NK-92 (cell line): ENCODE data around the gene EDNRA.

Experiments
- DNase-seq: peaks from one replicate; lab custom pipeline; 2025; ENCODE audit not compliant: unreplicated experiment; lab: John Stamatoyannopoulos, UW

Gene EDNRA

DNA sequence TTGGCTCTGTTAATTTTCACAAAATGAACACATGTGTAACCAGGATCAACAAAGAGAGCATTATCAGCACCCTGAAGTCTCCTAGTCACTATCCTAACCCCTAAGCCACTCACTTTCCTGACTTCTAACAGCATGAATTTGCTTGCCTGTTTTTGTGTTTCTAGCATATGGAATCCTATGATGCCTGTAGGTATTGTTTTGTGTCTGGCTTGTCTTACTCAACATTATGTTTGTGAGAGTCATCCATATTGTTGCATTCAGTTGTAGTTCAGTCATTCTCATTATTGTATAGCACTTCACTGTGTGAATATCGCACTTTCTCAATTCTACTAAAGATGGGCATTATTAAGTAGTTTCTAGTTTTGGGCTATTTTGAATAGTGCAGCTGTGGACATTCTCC, 15.6 kb downstream of the EDNRA start:
- no peak for DNase-seq

DNA sequence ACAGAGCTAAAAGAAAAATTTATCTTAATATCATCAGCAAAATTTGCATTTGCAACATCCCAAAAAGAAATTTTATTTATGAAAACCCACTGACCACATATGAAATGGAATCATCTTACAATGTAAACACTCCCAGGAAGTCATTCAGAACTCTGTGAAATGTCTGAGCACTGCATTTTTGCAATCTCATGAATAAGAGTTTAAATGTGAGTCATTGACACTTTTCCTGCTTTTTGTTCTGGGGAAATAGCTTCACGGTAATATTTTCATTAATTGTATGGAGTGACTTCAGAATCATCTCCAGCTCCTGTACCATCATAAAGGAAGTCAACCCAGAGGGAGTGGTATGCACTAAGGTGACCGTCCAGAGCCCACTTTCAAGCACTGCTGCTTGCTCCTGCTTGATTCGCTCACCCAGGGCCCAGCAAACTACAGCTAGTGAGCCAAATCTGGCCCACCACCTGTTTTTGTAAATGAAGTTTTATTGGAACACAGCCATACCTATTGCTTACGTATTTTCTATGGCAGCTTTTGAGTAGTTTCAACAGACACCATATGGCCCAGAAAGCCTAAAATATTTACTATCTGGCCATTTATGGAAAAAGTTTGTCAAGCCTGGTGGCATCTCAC, 17.2 kb downstream of the EDNRA start:
- DNase-seq = no peak

- DNase-seq = no peak
These were observed 27.4 kb downstream of the EDNRA start for GRCh38 chr4:147508346-147508745.

- no peak for DNase-seq
These were observed 28.5 kb downstream of the EDNRA start for GRCh38 chr4:147509386-147509785.

- DNase-seq = no peak
These were observed 30.2 kb downstream of the EDNRA start for GRCh38 chr4:147510962-147511668.

- no peak for DNase-seq
These were observed 32.2 kb downstream of the EDNRA start for GRCh38 chr4:147513091-147513490.

DNA sequence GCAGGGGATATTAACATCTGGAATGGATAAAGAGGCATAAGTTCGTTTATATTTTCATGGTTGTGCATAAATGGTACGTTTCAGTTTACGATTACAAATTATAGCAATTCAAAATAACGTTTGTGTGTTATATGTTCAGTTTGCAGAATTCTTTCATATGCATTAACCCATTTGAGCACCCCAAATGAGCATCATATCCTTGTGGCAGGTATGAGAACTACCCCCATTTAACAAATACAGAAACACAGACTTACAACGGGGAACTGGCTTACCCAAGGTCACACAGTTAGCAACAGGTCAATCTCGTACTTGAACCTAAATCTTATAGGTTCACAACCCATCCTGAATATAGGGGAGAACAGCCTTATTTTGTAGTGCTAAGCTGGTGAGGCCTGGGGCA, 33.1 kb downstream of the EDNRA start:
- DNase-seq = no peak

GRCh38 chr4:147515220-147515936, 34.5 kb downstream of the EDNRA start:
- DNase-seq = no peak

- no peak for DNase-seq
These were observed 35.2 kb downstream of the EDNRA start for GRCh38 chr4:147516133-147516532.

- DNase-seq = no peak
These were observed 37.2 kb downstream of the EDNRA start for GRCh38 chr4:147518086-147518485.

GRCh38 chr4:147518846-147519767, 38.2 kb downstream of the EDNRA start:
- DNase-seq = no peak

- DNase-seq = no peak
These were observed 43.7 kb downstream of the EDNRA start for GRCh38 chr4:147524601-147525000.

DNA sequence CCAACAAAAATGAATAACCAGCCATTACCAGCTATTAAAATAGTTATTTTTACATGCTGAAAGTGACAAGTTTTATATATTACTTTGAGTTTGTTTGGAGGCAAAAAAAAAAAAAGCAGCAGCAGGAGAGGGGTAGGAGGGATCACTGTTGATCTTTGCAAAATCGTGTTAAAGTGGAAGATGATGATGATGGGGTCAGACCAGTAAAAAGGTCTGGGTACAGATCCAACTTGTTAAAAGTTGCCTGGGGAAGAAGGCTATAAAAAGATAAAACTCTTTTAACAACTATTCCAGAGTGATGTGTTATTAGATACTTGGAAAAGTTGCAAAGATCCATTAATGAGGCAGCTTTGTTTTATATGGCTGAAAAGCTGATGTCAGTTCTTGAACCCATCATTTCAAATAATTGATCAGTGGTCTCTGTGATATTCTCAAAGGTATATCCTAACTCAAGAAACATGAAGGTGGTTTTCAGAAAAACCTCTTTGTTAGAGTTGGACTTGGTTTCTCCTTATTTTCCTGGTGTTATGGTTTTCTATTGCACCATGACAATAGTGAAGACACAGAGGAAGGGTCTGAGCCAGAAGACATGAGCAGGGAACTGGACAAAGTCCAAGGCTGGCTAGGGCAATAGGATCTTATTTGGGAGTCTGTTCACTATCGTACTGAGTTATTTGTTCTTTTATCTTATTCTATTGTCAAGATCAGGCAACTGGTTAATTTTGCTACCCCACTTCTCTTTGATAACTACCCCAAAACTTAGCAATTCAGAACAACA, 44.8 kb downstream of the EDNRA start:
- no peak for DNase-seq

- DNase-seq = no peak
These were observed 45.4 kb downstream of the EDNRA start for GRCh38 chr4:147526272-147526654.

DNA sequence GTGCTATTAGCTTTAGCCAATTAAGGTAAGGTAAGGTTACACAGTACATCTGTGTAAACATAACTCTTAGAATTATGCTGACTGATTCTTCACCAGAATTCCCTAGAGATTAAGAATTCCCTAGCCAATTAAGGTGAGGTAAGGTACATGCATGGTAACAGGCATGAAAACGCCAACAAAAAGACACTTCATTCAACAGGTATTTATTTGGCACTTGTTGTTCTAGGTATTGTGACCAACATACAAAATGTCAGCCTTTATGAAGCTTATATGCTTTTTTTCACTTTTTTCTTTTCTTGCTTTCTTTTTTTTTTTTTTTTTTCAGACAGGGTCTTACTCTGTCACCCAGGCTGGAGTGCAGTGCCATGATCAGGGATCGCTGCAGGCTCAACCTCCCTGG, 47.2 kb downstream of the EDNRA start:
- DNase-seq = no peak

GRCh38 chr4:147530134-147530533, 49.2 kb downstream of the EDNRA start:
- no peak for DNase-seq

- no peak for DNase-seq
These were observed 49.8 kb downstream of the EDNRA start for GRCh38 chr4:147530723-147531122.

DNA sequence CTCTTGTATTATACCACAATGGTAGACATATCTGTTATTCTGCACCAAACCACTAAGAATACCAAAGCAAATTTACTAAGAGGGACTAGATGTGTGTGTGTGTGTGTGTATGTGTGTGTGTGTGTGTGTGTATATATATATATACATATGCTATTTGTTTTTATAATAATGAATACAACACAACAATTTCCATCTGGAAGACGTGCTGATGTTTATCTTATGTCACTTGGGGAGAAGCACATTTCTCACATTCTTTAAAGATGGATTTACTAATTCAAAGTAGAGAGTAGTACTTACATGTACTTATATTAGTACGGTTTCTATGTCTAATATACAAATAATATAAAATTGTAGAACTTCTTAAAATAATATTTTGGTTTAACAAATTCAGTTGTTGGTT, 52.0 kb downstream of the EDNRA start:
- no peak for DNase-seq

- DNase-seq = no peak
These were observed 52.4 kb downstream of the EDNRA start for GRCh38 chr4:147533331-147533730.

DNA sequence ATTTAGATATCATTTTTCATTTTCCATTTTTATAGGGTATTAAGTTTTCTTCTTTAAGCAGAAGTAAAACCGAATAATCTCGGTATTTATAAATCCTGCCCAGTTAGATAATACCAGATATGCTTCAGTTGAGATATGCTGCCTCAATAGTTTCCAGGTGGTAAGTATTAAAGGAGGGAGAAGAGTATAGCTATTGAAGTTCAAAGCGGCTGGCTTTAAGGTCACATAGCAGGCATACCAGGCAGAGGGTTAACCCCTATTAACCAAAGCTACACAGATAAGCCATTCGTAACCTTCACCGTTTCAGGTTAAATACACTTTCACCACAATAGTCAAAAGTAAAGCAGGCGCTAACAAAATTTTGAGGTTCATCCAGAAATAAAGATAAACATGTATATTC, 54.2 kb downstream of the EDNRA start:
- no peak for DNase-seq
